Transverse colon (tissue), 4 donors: ENCODE measurements around the gene HSDL1. TPM values are rescaled to one million over a fixed set of nuclear protein-coding genes. Genes with fewer than 3 reads are reported as not detected.

ENCODE experiments used
- DNase-seq: peaks from one replicate; pipeline ENCODE4 v3.0.0-alpha.2; 2019
- H3K27ac ChIP-seq, 4 donors: fragments of 200-600 bp; sonication (generic); 2 replicates each; pipeline ENCODE4 v1.5.1; 2016 to 2018; ENCODE audit warnings: inconsistent platforms in 4 of 4
- H3K27me3 ChIP-seq: fragments of 200-600 bp; sonication (generic); 2 replicates; pipeline ENCODE4 v1.5.1; 2017; ENCODE audit warnings: inconsistent platforms
- H3K36me3 ChIP-seq, 4 donors: fragments of 200-600 bp; sonication (generic); 2 replicates each; pipeline ENCODE4 v1.5.1; 2017 to 2019; ENCODE audit warnings: inconsistent platforms in 4 of 4
- H3K4me1 ChIP-seq, 4 donors: fragments of 200-600 bp; sonication (generic); 2 replicates each; pipeline ENCODE4 v1.5.1; 2017 to 2020; ENCODE audit warnings: inconsistent platforms in 4 of 4
- H3K4me3 ChIP-seq, 4 donors: fragments of 200-600 bp; sonication (generic); 1 replicate in 1 of 4; 2 replicates in 3 of 4; pipeline versions ENCODE4 v1.5.1 to v1.6.1; 2017 to 2019; ENCODE audit warnings: inconsistent platforms in 4 of 4
- H3K9me3 ChIP-seq, 2 donors: fragments of 200-600 bp; sonication (generic); 2 replicates each; pipeline ENCODE4 v1.5.1; 2017 to 2019; ENCODE audit warnings: inconsistent platforms in 2 of 2
- CTCF ChIP-seq, 5 experiments: fragments of 200-600 bp in 3 of 5; fragments of 450-650 bp in 2 of 5; sonication (generic) in 3 of 5; IDR thresholded peaks; 1 replicate in 2 of 5; 2 replicates in 3 of 5; pipeline ENCODE4 v1.5.1; 2016 to 2017; ENCODE audit warnings: antibody characterized with exemption in 5 of 5, inconsistent platforms in 3 of 5, mild to moderate bottlenecking in 2 of 5, moderate library complexity in 1 of 5
- EP300 ChIP-seq: sonication (generic); formaldehyde crosslinking; IDR thresholded peaks from one replicate; pipeline ENCODE4 v1.6.1; 2017; ENCODE audit warnings: antibody characterized with exemption, low read depth
- POLR2A ChIP-seq: fragments of 450-650 bp; IDR thresholded peaks from one replicate; pipeline ENCODE4 v1.6.1; 2016; ENCODE audit warnings: antibody characterized with exemption, mild to moderate bottlenecking, moderate library complexity
- POLR2AphosphoS5 ChIP-seq, 3 donors: sonication (generic); formaldehyde crosslinking; IDR thresholded peaks; one replicate each; pipeline ENCODE4 v1.6.1; 2016; ENCODE audit warnings: antibody characterized with exemption in 3 of 3
- WGBS, 2 donors: methylation state at CpG; one replicate each; pipeline ENCODE4 v1.1.5; 2018; ENCODE audit warnings: low coverage in 1 of 2; 5-methylcytosine and 5-hydroxymethylcytosine counted together
- in situ Hi-C, 4 donors: fragments of 200-750 bp; cut with MboI; loops; one replicate each; pipeline versions ENCODE4 v1.15.0 to v1.15.1; 2017; ENCODE audit warnings: low sequenced_read_pairs in 3 of 4, low pct_ligation_motif_present in 1 of 4, low pct_unique_long_range_greater_than_20kb in 1 of 4
- intact Hi-C: fragments of 100-400 bp; cut with DNase I; formaldehyde crosslinking; loops from one replicate; pipeline ENCODE4 v1.15.1; 2023; ENCODE audit warnings: low total_unique reads
- total RNA-seq, 4 donors: library from RNA; depleted of rRNA; stranded (reverse); fragments of >200 nt; gene quantifications; one replicate each; pipeline ENCODE4 v1.1.0, GENCODE V29; 2016

Gene HSDL1
- total RNA-seq, 4 donors from 2014 or later = 1.2 to 16.2 (median 8.7) TPM

- WGBS, 2 donors = 92% methylated on average over 11 of the region's 11 CpGs; no CpG with 5 or more reads in 1 of the 2 donors
- H3K4me1 ChIP-seq = no peaks in the 10 kb centered on the region
- intact Hi-C loops = no loop called here
- H3K27me3 ChIP-seq = no peaks in the 10 kb centered on the region
- H3K36me3 ChIP-seq = peaks cover 0 to 76% (median 26%) of the 10 kb centered on the region in 4 donors
- H3K9me3 ChIP-seq = no peaks in the 10 kb centered on the region
- H3K27ac ChIP-seq = no peak overlapping the region
- in situ Hi-C loops = loop anchor here in 1 of 4 donors (25.0 kb wide), 1 partner anchor 412 kb away; no protein-coding TSS in a partner anchor
- no peak for TF ChIP-seq POLR2AphosphoS5 (IDR thresholded peaks at IDR 0.05)
- TF ChIP-seq POLR2A = no peak
- TF ChIP-seq EP300 = no peak
- TF ChIP-seq CTCF (IDR thresholded peaks at IDR 0.05) = no peak
- no peak for DNase-seq
- no peak overlapping the region for H3K4me3 ChIP-seq
Measured at GRCh38 chr16:84075376-84075775, 69.6 kb downstream of the HSDL1 start.

- no peak for TF ChIP-seq CTCF (IDR thresholded peaks at IDR 0.05)
- TF ChIP-seq POLR2AphosphoS5 (IDR thresholded peaks at IDR 0.05) = no peak
- TF ChIP-seq POLR2A = no peak
- no peak for TF ChIP-seq EP300
- Histone ChIP-seq H3K4me3 (no peak overlapping the region), H3K27ac (no peak overlapping the region), H3K36me3 (peaks cover 0 to 81% (median 28%) of the 10 kb centered on the region in 4 donors), H3K27me3 (no peaks in the 10 kb centered on the region), H3K9me3 (no peaks in the 10 kb centered on the region), H3K4me1 (no peaks in the 10 kb centered on the region)
- 89 to 100% methylated on average over 1 to 3 of the region's 3 CpGs for WGBS, 2 donors
- in situ Hi-C loops = loop anchor here (25.0 kb wide), 3 partner anchors 112 to 413 kb away; partner anchors contain the start of genes HSBP1 (in 3 of the 4), NECAB2 (in 3 of the 4) and OSGIN1 (in 3 of the 4)
- DNase-seq = no peak
- intact Hi-C loops = no loop called here
Measured at GRCh38 chr16:84074721-84075120, 70.3 kb downstream of the HSDL1 start.

Other genes with a start within 250 kb of the HSDL1 start
- gene MLYCD, start 246.1 kb downstream of the HSDL1 start, total RNA-seq = 10 to 100 TPM; 10.8 to 20.2 (median 13.7) TPM
- gene OSGIN1, start 191.9 kb downstream of the HSDL1 start, total RNA-seq = 10 to 100 TPM; 10.7 to 26.2 (median 16.7) TPM
- under 1 TPM in 1 of 4 donors, not detected in 3; 0.41 TPM for gene NECAB2, start 176.9 kb downstream of the HSDL1 start, total RNA-seq
- gene SLC38A8, start 102.4 kb downstream of the HSDL1 start, total RNA-seq = not detected
- 100 to 1,000 TPM in 2 of 4 donors, 10 to 100 TPM in 2; 53.7 to 110 (median 97.0) TPM for gene MBTPS1, start 28.2 kb downstream of the HSDL1 start, total RNA-seq
- not detected for gene DNAAF1, start 131 bp upstream of the HSDL1 start, total RNA-seq
- gene TAF1C, start 41.9 kb upstream of the HSDL1 start, total RNA-seq = 100 to 1,000 TPM in 1 of 4 donors, 10 to 100 TPM in 3; 33.3 to 297 (median 54.1) TPM
- gene ADAD2, start 46.0 kb upstream of the HSDL1 start, total RNA-seq = 1 to 10 TPM in 1 of 4 donors, not detected in 3; 7.4 TPM
- gene KCNG4, start 94.8 kb upstream of the HSDL1 start, total RNA-seq = not detected
- gene WFDC1, start 149.7 kb upstream of the HSDL1 start, total RNA-seq = 10 to 100 TPM in 1 of 4 donors, 1 to 10 TPM in 3; 5.6 to 91.3 (median 7.0) TPM
- gene ATP2C2, start 223.4 kb upstream of the HSDL1 start, total RNA-seq = 1,000 to 10,000 TPM in 1 of 4 donors, 100 to 1,000 TPM in 3; 138 to 3,342 (median 155) TPM